Sciatic nerve (tissue), 2 donors: Measurements from ENCODE around the gene EXOSC7. TPM values are rescaled to one million over a fixed set of nuclear protein-coding genes. Genes with fewer than 3 reads are reported as not detected.

Experiments
- ATAC-seq: fragments of 200-7000 bp; cut with Tn5 transposase; one replicate; pipeline ENCODE4 v1.9.1; 2020; ENCODE audit warnings: mild to moderate bottlenecking, moderate library complexity
- DNase-seq: peaks from one replicate; pipeline ENCODE4 v3.0.0-alpha.2; 2020; ENCODE audit warnings: low spot score
- intact Hi-C: fragments of 100-400 bp; cut with DNase I; formaldehyde crosslinking; loops from one replicate; pipeline ENCODE4 v1.14.2; 2022
- total RNA-seq: library from RNA; stranded (reverse); fragmentation: NEBNext Ultra II Directional; extraction: Animal tissue kit (Norgen Biotek cat#: 25700); gene quantifications from one replicate; pipeline ENCODE4 v1.2.1, GENCODE V29; 2021
- donor health status: DM: no; HTN: no; CAD: no.
- donor health status: DM: no; HTN: no; CAD: no.

EXOSC7 gene
- total RNA-seq, 1 donor from 2014 or later = 36.9 TPM

GRCh38 chr3:44989141-44989540 is 13.1 kb downstream of the EXOSC7 start:
- no peak for DNase-seq
- intact Hi-C loops = no loop called here
- ATAC-seq = no peak

- intact Hi-C loops = no loop called here
- DNase-seq (no peak), ATAC-seq (peak; percentile 43)
Measured at GRCh38 chr3:44989636-44990373, 13.8 kb downstream of the EXOSC7 start.

GRCh38 chr3:44991326-44991725 is 15.3 kb downstream of the EXOSC7 start:
- DNase-seq (no peak), ATAC-seq (no peak)
- intact Hi-C loops = no loop called here

GRCh38 chr3:44992555-44993470 is 16.8 kb downstream of the EXOSC7 start:
- ATAC-seq (no peak), DNase-seq (no peak)
- intact Hi-C loops = no loop called here

- no peak for ATAC-seq
- intact Hi-C loops = no loop called here
Measured at GRCh38 chr3:44993471-44994205, 17.6 kb downstream of the EXOSC7 start.

GRCh38 chr3:44995142-44995770 is 19.2 kb downstream of the EXOSC7 start:
- peak; percentile 69 for DNase-seq
- intact Hi-C loops = no loop called here
- peak; percentile 94 for ATAC-seq

More at GRCh38 chr3:44993471-44994205, 17.6 kb downstream of the EXOSC7 start:
- no peak for DNase-seq

- ATAC-seq = no peak
- intact Hi-C loops = no loop called here
- no peak for DNase-seq
Measured at GRCh38 chr3:44996556-44996969, 20.5 kb downstream of the EXOSC7 start.

GRCh38 chr3:44999782-45000181 is 23.7 kb downstream of the EXOSC7 start:
- ATAC-seq (no peak), DNase-seq (no peak)
- intact Hi-C loops = no loop called here

- DNase-seq (no peak), ATAC-seq (no peak)
- intact Hi-C loops = no loop called here
Measured at GRCh38 chr3:45000823-45001222, 24.8 kb downstream of the EXOSC7 start.

- intact Hi-C loops = no loop called here
- no peak for ATAC-seq
- DNase-seq = no peak
Measured at GRCh38 chr3:45001738-45002137, 25.7 kb downstream of the EXOSC7 start.

- ATAC-seq (no peak), DNase-seq (no peak)
- intact Hi-C loops = no loop called here
Measured at GRCh38 chr3:45002139-45002660, 26.2 kb downstream of the EXOSC7 start.

- ATAC-seq (no peak), DNase-seq (no peak)
- intact Hi-C loops = no loop called here
Measured at GRCh38 chr3:45002720-45003119, 26.7 kb downstream of the EXOSC7 start.

- no peak for DNase-seq
- intact Hi-C loops = no loop called here
- no peak for ATAC-seq
Measured at GRCh38 chr3:45003406-45003805, 27.4 kb downstream of the EXOSC7 start.

- no peak for DNase-seq
- peak; percentile 31 for ATAC-seq
- intact Hi-C loops = no loop called here
Measured at GRCh38 chr3:45003859-45004258, 27.8 kb downstream of the EXOSC7 start.

- no peak for DNase-seq
- intact Hi-C loops = no loop called here
- ATAC-seq = no peak
Measured at GRCh38 chr3:45007091-45007490, 31.0 kb downstream of the EXOSC7 start.

GRCh38 chr3:45008117-45008516 is 32.1 kb downstream of the EXOSC7 start:
- intact Hi-C loops = no loop called here
- ATAC-seq = no peak
- no peak for DNase-seq

- ATAC-seq (no peak), DNase-seq (no peak)
- intact Hi-C loops = no loop called here
Measured at GRCh38 chr3:45009868-45010267, 33.8 kb downstream of the EXOSC7 start.

- no peak for ATAC-seq
- intact Hi-C loops = no loop called here
- no peak for DNase-seq
Measured at GRCh38 chr3:45010811-45011333, 34.8 kb downstream of the EXOSC7 start.
